Stimulated activated naive CD8-positive, alpha-beta T cell treated with anti-CD3 and anti-CD28 coated beads, Interleukin-15, amount 100 ng/mL, for 72 hours (primary cell): ENCODE data around the gene CAPN9.
"Not testable (repeated sequence)": the region's sequence is repeated elsewhere in the genome, so short reads cannot be mapped to it uniquely, and the experiment has no call there.

Experiments
- ATAC-seq: fragments of 150-1000 bp; cut with Tn5 transposase; 2 replicates; pipeline ENCODE4 v1.10.0; 2021; ENCODE audit warnings: mild to moderate bottlenecking, moderate library complexity
- DNase-seq, 2 donors: peaks; one replicate each; pipeline ENCODE4 v3.0.0; 2021 to 2022
- H3K27ac Mint-ChIP-seq, 2 donors: one replicate each; pipeline ENCODE4 v1.8.0; 2022; ENCODE audit warnings: mild to moderate bottlenecking in 2 of 2, mixed read lengths in 2 of 2, moderate library complexity in 2 of 2
- H3K27me3 Mint-ChIP-seq: one replicate; pipeline ENCODE4 v1.8.0; 2022; ENCODE audit warnings: mixed read lengths
- H3K4me1 Mint-ChIP-seq: one replicate; pipeline ENCODE4 v1.8.0; 2022; ENCODE audit warnings: mild to moderate bottlenecking, mixed read lengths
- H3K4me3 Mint-ChIP-seq, 2 donors: one replicate each; pipeline ENCODE4 v1.8.0; 2022; ENCODE audit warnings: mild to moderate bottlenecking in 2 of 2, mixed read lengths in 2 of 2, moderate library complexity in 1 of 2
- H3K9me3 Mint-ChIP-seq, 2 donors: one replicate each; pipeline ENCODE4 v1.8.0; 2022; ENCODE audit warnings: mixed read lengths in 2 of 2

The CAPN9 gene

GRCh38 chr1:230844561-230844960 is 97.4 kb downstream of the CAPN9 start:
- Mint-ChIP-seq H3K4me1 (no peaks in the 10 kb centered on the region), H3K9me3 (no peaks in the 10 kb centered on the region), H3K27me3 (no peaks in the 10 kb centered on the region), H3K4me3 (no peak overlapping the region), H3K27ac (no peak overlapping the region)
- DNase-seq (no peak), ATAC-seq (no peak)

- not testable (repeated sequence) for DNase-seq, H3K4me1 Mint-ChIP-seq, H3K9me3 Mint-ChIP-seq, H3K27me3 Mint-ChIP-seq, H3K4me3 Mint-ChIP-seq, ATAC-seq, H3K27ac Mint-ChIP-seq
Observed at GRCh38 chr1:230845184-230845583, 98.0 kb downstream of the CAPN9 start.

GRCh38 chr1:230848235-230848634 is 101.0 kb downstream of the CAPN9 start:
- Mint-ChIP-seq H3K27ac (no peak overlapping the region), H3K9me3 (no peaks in the 10 kb centered on the region), H3K27me3 (no peaks in the 10 kb centered on the region), H3K4me1 (no peaks in the 10 kb centered on the region), H3K4me3 (no peak overlapping the region)
- DNase-seq (no peak), ATAC-seq (no peak)

- H3K4me1 Mint-ChIP-seq = no peaks in the 10 kb centered on the region
- H3K27me3 Mint-ChIP-seq = no peaks in the 10 kb centered on the region
- ATAC-seq = no peak
- DNase-seq = no peak
- no peak overlapping the region for H3K4me3 Mint-ChIP-seq
- no peak overlapping the region for H3K27ac Mint-ChIP-seq
- H3K9me3 Mint-ChIP-seq = no peaks in the 10 kb centered on the region
Observed at GRCh38 chr1:230849451-230850224, 102.5 kb downstream of the CAPN9 start.

- Mint-ChIP-seq H3K4me3 (no peak overlapping the region), H3K27me3 (no peaks in the 10 kb centered on the region), H3K9me3 (no peaks in the 10 kb centered on the region), H3K4me1 (no peaks in the 10 kb centered on the region), H3K27ac (no peak overlapping the region)
- no peak for ATAC-seq
- DNase-seq = no peak
Observed at GRCh38 chr1:230850547-230850946, 103.4 kb downstream of the CAPN9 start.

GRCh38 chr1:230851291-230851691 is 104.1 kb downstream of the CAPN9 start:
- no peak overlapping the region for H3K27ac Mint-ChIP-seq
- H3K4me1 Mint-ChIP-seq = no peaks in the 10 kb centered on the region
- no peaks in the 10 kb centered on the region for H3K27me3 Mint-ChIP-seq
- no peaks in the 10 kb centered on the region for H3K9me3 Mint-ChIP-seq
- H3K4me3 Mint-ChIP-seq = no peak overlapping the region
- ATAC-seq = no peak
- DNase-seq = no peak
